NCI-H1694 (cell line): ENCODE measurements around the gene HLA-F.

Experiments
- DNase-seq: peaks from one replicate; lab custom pipeline; 2025; lab: John Stamatoyannopoulos, UW

HLA-F gene

DNA sequence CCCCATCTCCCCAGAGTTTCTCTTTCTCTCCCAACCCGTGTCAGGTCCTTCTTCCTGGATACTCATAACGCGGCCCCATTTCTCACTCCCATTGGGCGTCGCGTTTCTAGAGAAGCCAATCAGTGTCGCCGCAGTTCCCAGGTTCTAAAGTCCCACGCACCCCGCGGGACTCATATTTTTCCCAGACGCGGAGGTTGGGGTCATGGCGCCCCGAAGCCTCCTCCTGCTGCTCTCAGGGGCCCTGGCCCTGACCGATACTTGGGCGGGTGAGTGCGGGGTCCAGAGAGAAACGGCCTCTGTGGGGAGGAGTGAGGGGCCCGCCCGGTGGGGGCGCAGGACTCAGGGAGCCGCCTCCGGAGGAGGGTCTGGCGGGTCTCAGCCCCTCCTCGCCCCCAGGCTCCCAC lies at the start of gene HLA-F:
Gene HLA-F (plus strand): TSS at position 173 of the 404 bp plus-strand sequence. CDS start 30 bp downstream, at position 203.
- no peak for DNase-seq

DNA sequence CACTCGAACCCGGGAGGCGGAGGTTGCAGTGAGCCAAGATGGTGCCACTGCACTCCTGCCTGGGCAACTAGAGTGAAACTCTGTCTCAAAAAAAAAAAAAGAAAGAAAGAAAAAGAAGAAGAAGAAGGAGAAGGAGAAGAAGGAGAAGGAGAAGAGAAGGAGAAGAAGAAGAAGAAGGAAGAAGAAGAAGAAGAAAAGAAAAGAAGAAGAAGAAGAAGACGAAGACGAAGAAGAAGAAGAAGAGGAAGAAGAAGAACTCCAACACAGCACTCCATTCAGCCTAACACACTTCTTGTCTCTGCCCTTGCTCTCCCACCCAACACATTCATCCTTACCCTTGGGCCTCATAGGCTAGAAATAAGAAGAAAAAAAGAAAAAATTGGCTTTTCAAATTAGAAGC lies 49.2 kb upstream of the HLA-F start:
- no peak for DNase-seq

DNA sequence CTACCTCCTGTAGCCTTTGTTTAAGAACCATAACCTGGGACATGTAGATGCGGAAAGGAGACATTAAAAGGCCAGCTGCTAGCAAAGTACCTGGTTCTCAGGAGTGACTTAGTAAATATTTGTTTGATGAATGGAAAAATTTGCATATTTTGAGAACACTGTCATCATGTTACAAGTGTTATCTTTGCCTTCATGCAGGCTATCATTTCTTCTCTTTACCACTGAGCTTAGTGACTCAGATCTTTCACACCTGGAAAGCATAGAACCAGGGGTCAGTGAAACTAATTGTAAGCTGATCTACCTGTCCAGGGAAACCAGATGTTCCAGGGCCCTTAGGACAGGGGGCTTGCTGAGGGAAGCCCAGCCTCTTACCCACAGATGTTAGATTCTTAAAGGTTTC lies 47.7 kb upstream of the HLA-F start:
- DNase-seq = no peak

DNA sequence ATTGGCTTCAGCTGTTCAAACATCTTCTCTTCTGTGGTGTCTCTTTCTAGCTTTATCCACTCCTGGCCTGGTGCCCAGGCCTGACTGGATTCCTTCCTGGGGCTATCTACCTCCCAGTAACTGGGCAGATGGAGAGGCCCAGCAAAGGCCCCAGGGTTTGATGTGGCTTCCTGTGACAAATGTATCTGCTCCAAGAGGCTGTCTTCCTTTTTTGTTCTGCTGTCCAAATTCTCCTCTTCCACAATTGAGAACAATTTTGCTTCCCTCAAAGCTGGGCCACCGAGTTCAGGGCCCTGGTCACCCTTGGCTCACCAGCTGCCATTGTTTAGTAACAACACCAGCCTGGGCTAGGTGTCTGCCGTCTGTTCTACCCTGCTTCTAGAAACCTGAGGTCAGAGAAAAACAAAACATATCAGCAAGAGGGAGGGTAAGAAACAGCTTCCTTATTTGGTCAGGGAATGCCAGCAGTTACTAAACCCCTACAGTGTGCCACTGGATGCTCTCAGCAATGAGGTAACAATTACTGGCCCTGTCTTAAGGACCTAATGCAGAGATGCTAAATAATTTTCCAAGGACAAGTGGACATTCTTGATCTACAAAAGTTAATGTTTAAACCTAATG lies 46.1 kb upstream of the HLA-F start:
- no peak for DNase-seq

DNA sequence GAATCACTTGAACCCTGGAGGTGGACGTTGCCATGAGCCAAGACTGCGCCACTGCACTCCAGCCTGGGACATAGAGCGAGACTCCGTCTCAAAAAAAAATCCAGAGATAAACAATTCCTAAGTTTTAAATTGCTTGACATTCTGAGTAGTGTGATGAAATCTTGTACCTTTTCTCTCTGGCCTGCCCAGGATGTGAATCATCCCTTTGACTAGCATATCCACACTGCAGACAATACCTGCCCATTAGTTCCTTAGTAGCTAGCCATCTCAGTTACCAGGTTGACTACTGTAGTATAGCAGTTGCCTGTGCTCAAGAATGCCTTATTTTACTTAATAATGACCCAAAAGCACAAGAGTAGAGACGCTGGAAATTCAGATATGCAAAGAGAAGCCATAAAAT lies 45.1 kb upstream of the HLA-F start:
- DNase-seq = no peak

DNA sequence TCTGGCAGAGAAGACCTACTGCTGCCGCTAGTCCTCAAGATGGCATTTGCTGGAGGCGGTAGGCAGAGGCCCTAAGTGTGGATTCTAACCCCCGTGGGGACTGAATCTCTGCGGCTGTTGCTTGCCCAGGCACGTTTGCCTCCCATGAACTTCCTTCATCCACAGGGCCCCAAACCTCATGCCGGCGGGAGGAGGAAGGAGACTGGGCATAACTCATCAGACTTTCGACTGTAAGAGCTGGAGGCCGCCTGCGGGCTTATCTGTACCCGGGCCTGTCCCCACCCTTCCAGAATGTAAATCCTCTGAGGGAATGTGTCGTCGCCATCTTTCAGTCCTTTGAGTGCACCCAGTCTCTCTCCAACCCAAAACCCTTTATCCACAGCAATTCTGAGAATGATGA lies 43.3 kb upstream of the HLA-F start:
- DNase-seq = no peak

DNA sequence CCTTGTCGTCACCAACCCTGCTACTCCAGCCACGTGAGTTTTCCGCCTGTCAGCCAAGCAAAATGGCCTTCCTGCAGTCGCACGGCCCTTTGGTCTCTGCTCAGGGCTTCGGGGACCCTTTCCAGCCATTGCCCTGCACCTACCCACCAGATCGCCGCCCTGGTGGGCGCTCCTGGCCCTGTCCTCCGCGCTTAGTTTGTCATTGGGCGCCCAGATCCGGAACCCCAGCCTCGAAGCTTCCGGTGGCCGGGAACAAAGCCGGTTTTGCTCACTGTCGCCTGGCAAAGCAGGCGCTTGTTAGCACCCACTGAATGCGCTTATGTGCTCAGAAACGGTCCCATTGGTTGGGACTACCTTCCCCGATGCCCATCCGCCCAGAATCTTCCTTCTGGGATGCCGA lies 42.8 kb upstream of the HLA-F start:
- no peak for DNase-seq

DNA sequence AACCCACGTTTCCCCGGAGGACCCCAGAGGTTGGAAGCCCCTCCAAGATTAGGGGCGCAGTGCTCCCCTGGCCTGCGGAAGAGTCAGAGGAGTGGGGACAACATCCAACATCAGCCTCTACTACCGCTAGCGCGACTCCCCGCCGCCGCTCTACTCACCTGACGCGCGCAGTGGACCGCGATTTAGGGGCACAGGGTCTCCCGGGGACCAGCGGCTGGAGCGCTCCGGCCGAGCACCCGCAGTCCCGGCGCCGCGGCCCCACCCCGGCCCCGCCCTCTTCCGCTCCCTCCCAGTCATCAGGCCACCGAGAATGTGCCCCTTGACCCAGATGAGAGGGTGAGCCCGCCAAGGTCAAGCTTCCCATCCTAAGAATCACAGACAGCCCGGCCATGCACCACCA lies 42.3 kb upstream of the HLA-F start, which contains the start of gene ZFP57:
Gene ZFP57 (minus strand): TSS at position 249 of the 400 bp plus-strand sequence. CDS start 4,149 bp downstream, outside the sequence.
- DNase-seq = no peak

DNA sequence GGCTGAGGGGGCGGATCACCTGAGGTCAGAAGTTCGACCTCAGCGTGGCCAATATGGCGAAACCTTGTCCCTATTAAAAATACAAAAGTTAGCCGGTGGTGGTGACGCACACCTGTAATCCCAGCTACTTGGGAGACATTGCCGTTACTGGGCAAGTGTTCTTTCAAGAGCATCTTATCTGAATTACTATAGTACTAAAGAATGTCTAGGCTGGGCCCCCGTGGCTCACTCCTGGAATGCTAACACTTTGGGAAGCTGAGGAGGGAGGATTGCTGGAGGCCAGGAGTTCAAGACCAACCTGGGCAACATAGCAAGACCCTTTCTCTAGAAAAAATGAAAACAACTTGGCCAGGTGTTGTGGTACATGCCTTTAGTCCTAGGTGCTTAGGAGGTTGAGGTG lies 41.4 kb upstream of the HLA-F start:
- DNase-seq = no peak

DNA sequence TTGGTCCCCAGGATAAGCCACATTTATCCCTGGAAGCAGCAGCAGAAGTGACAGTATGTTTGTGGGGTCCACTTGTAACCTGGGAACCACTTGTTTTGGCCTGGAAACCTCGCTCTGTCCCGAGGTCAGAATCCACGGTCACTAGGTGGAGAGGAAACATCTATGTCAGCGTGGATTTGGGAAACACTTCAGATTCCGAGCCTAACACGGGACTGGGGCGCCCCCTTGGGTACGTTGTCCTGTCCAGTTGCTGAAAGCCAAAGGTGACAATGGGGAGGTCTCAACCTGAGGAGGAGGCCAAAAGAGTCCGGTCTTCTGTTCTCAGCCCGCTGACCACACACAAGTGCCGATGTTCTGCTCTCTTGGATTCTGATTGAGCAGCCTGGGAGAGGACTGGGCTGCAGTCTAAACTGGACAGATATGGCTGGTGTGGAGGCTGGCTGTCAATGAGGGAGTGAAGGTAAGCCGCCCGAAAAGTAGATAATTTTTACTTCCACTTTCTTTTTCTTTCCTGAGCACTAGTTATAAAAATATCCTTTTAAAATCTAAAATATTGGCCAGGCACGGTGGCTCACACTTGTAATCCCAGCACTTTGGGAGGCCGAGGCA lies 37.4 kb upstream of the HLA-F start:
- no peak for DNase-seq

DNA sequence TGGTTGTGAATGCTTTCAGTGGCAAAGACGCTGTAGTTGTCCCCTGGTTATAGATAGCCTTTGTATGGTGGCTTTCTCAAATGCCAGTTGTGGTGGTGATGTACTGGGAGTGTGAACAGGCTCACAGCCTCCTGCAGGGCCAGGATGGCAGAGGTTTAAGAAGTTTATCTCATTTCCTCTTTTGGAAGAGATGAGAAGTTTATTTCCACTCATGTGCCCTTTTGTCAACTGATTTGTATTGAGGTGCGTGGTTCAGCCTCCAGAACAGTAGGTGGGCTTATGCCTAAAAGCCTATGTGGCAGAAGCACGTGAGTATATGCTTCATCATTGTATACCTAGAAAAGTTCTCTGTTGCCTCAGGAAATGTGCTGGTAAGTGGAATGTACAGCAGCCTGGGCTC lies 28.6 kb upstream of the HLA-F start:
- DNase-seq = no peak

DNA sequence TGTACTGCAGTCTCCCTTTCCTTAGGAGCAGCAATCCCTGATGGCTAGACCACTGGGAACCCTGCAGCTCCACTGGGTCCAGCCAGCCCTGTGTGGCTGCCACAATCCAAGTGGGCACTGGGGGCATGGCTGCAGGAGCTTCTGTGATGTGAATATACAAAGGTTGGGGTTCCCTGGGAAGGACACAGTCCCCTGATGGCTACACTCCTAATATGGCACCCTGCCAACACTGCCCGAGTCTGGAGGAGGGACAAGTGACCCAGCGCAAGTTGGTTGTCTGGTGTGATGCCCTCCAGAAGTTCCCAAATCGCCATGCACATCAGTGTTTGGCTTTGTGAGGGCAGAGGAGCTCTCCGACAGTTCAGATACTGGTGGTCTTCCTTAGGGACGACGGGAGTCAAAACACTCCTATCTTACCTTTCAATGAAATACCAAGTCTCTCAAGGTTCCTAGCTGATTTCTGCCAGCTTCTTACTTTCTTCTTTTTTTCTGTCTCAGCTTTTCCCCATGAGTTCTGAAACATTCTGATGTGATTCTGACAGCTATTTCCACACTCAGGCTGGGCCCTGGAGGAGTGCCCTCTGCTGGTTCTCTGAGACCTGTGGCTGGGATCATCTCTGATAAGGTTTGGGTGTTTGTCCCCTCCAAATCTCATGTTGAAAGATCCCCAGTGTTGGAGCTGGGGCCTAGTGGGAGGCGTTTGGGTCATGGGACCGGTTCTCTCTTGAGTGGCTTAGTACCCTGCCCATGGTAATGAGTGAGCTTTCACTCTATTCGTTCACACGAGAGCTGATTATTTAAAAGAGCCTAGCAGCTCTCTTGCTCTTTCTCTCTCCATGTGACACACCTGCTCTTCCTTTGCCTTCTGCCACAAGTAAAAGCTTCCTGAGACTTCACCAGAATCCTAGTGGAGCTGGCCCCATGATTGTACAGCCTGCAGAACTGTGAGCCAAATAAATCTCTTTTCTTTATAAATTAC lies 26.8 kb upstream of the HLA-F start:
- no peak for DNase-seq

DNA sequence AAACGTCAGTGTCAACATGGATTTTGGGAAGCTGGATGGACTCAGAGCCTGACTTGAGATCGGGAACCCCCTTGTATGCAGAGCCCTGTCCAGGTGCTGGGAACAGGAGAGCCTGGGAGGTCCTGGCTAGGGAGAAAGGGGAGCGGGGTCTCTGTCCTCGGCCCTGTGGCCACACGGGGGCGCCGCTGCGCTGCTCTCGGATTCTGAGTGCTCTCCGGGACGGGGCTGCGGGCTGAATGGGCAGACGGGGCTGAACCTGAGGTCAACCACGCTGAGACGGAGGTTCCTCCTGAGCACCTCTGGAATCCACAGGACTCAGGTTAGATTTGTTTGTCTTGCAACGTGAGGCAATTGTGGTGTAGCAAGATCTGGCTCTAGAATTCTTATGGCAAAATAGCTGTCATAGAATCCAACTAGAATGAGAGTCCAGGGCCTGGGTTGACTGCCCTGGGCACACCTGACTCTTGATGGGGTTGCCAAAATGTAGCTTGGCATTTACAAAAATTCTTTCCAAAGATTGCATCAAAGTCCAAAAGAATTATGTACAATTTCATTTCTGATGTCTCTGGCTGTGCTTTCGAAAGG lies 20.6 kb upstream of the HLA-F start:
- peak; percentile 14 for DNase-seq

DNA sequence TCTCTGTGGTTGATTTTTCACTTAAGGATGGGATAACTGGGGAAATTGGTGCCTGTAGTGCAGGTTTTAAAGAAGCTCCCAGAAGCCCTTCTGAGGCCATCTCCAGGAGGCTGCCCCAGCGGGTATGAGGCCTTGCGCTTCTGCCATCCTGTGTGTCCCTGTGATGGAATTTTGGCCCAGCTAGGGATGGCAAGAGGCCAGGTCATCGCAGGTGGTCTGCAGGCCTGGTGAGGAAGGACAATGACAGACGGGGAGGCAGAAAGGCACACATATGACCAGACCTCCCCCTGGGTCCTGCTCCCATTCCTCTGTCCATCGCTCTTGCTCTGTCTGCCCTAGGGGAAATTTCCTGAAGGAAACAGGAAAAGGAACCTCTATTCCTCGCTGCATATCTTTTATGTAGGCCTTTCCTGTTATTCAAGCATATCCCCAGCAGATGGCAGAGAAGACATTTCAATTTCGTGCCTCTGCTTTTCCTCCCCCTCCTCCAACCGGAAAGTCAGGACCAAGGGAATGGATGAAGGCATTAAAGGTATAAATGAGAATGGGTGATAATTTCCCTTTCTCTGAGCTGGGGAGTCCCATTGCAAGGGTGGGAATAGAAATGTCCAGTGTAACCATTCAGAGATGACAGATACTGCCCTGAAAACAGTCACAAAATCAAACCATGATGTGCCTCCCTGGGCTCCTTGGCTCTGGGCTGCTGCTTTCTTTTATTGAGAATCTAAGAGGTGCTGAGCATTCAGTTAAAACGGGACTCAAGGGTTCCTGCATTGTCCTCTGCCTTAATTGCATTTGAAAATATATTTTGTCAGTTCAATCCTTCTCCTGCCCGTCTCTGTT lies 17.6 kb upstream of the HLA-F start:
- peak; percentile 37 for DNase-seq

DNA sequence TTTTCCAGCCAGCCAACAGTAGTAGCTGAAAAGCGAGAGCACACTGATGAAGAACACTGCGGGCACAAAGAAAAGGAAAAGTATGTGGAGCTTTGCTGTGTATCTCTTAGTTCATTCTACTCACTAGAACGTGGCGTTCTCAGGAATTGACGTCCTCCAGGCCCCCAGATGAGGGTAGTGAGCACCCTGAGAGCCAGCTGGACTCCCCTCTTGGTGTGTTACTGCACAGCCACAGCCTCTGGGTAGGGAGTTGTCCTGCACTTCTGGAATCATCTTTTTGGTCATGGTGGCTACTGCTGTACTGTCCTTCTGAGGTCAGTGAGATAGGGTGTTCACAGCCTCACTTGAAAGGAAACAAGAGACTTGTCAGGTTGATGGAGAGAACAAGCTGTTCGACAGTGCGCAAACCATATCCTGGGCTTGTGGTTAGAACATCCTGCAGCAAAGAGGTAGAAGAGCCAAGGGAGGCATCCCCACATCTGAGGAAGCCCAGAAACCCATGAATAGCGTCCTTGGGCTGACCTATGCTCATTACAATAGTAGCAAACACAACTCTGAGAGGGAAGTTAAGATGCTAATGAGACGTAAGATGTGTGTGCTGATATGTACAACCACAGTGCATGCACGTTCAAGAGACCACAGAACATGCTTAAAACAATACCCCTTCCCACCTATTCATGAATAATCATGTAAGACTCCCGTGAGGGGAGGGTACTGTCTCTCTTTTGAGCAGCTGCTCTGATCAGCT lies 14.6 kb upstream of the HLA-F start:
- DNase-seq = no peak

DNA sequence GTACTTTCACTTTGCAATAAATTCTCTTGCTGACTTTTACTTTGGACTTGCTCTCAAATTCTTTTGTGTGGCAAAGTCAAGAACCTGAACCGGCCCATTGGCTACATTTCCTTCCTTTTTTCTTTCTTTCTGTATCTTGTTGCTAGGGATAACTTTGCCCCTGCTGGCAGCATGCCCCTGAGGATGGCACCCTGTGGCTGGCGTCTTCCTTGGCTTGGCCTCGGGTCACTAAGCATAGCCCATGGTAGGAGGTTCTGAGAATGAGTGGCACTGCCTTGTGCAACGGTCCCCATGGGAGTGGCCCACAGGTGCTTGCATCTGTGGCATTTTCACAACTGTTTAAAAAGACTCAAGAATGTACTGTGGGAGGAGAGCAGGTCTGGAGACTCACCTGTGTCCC lies 14.0 kb upstream of the HLA-F start:
- DNase-seq = no peak

DNA sequence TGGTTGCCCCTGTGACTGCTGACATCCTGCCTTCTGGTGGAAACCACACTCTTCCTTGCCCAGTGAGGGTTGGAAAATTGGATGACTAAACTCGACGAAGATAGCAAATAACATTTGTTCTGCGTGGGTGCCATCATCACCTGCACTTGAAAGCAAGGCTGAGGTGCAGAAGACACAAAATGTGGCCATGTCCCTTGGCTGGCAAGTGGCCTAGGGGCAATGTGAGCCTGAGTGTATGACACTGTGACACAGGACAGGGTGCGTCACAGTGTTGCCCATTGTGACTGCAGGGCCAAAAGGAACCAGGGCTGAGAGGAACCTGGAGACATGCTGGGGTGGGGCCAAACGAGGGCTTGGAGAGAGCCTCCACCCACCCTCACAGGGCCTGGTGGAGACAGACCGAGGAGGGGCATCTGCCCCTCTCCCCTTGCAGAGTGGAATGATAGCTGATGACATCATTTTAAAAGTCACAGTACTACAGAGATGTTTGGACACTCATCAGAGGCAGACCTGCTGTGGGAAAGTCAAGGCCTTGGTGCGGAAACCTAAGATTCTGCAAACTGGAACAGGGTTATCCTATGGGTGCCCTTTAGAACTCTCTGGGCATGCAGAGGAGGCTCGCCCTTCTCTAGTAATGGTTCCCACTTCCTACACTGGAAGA lies 12.8 kb upstream of the HLA-F start:
- no peak for DNase-seq

DNA sequence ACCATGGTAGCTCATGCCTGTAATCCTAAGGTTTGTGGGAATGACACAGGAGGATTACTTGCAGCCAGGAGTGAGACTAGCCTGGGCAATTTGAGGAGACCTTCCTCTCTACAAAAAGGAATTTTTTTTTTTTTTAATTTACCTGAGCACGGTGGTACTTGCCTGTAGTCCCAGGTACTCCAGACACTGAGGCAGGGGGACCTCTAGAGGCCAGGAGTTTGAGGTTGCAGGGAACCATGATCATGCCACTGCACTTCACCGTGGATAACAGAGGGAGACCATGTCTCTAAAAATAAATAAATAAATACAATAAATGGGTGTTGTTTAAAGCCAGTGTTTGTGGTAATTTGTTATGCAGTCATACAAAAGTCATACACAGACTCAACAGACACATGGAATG lies 2.4 kb upstream of the HLA-F start:
- no peak for DNase-seq

DNA sequence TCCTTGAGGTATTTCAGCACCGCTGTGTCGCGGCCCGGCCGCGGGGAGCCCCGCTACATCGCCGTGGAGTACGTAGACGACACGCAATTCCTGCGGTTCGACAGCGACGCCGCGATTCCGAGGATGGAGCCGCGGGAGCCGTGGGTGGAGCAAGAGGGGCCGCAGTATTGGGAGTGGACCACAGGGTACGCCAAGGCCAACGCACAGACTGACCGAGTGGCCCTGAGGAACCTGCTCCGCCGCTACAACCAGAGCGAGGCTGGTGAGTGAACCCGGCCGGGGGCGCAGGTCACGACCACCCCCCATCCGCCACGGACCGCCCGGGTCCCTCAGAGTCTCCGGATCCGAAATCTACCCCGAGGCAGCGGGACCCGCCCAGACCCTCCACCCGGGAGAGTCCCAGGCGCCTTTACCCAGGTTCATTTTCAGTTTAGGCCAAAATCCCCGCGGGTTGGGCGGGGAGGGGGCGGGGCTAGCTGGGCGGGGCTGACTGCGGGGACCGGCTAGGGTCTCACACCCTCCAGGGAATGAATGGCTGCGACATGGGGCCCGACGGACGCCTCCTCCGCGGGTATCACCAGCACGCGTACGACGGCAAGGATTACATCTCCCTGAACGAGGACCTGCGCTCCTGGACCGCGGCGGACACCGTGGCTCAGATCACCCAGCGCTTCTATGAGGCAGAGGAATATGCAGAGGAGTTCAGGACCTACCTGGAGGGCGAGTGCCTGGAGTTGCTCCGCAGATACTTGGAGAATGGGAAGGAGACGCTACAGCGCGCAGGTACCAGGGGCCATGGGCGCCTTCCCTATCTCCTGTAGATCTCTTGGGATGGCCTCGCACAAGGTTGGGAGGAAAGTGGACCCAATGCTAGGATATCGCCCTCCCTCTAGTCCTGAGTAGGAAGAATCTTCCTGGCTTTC lies 693 bp downstream of the HLA-F start:
- no peak for DNase-seq
